Gastroesophageal sphincter (tissue), 4 donors: Measurements from ENCODE around the gene RASL12. TPM values are rescaled to one million over a fixed set of nuclear protein-coding genes. Genes with fewer than 3 reads are reported as not detected.
A peak's percentile ranks its signal among the peaks of the same experiment; 100 is the strongest.

Experiments
- ATAC-seq: fragments of 150-250 bp; one replicate; pipeline ENCODE4 v1.9.1; 2016; ENCODE audit warnings: mild to moderate bottlenecking, moderate library complexity
- H3K27ac ChIP-seq, 4 donors: fragments of 200-600 bp; sonication (generic) in 3 of 4; 1 replicate in 3 of 4; 2 replicates in 1 of 4; pipeline ENCODE4 v1.5.1; 2016 to 2019
- H3K27me3 ChIP-seq: fragments of 200-600 bp; sonication (generic); one replicate; pipeline ENCODE4 v1.5.1; 2019
- H3K36me3 ChIP-seq, 2 donors: fragments of 200-600 bp; sonication (generic); one replicate each; pipeline ENCODE4 v1.5.1; 2019; ENCODE audit warnings: control low read depth in 1 of 2
- H3K4me1 ChIP-seq, 3 donors: fragments of 200-600 bp; sonication (generic); 1 replicate in 2 of 3; 2 replicates in 1 of 3; pipeline ENCODE4 v1.5.1; 2016 to 2019; ENCODE audit warnings: control low read depth in 2 of 3
- H3K4me3 ChIP-seq, 2 donors: fragments of 200-600 bp; sonication (generic); one replicate each; pipeline ENCODE4 v1.5.1; 2019; ENCODE audit warnings: mild to moderate bottlenecking in 1 of 2, moderate library complexity in 1 of 2
- H3K9me3 ChIP-seq, 3 donors: fragments of 200-600 bp; sonication (generic); one replicate each; pipeline ENCODE4 v1.5.1; 2017 to 2019; ENCODE audit warnings: control low read depth in 2 of 3
- EP300 ChIP-seq: sonication (generic); formaldehyde crosslinking; IDR thresholded peaks from one replicate; pipeline ENCODE4 v1.6.1; 2017; ENCODE audit warnings: antibody characterized with exemption, mild to moderate bottlenecking
- POLR2A ChIP-seq, 2 donors: fragments of 450-650 bp; IDR thresholded peaks; one replicate each; pipeline ENCODE4 v1.6.1; 2017; ENCODE audit warnings: antibody characterized with exemption in 2 of 2, mild to moderate bottlenecking in 2 of 2, moderate library complexity in 1 of 2
- POLR2AphosphoS5 ChIP-seq: sonication (generic); formaldehyde crosslinking; IDR thresholded peaks from one replicate; pipeline ENCODE4 v1.6.1; 2017; ENCODE audit warnings: antibody characterized with exemption
- WGBS, 2 donors: methylation state at CpG; one replicate each; pipeline ENCODE4 v1.1.5; 2018; ENCODE audit warnings: low coverage in 1 of 2; 5-methylcytosine and 5-hydroxymethylcytosine counted together
- total RNA-seq, 4 donors: library from RNA; depleted of rRNA; stranded (reverse); fragments of >200 nt; gene quantifications; one replicate each; pipeline ENCODE4 v1.1.0, GENCODE V29; 2016
- TF ChIP-seq, protein P1 (sequence below), 4 experiments: fragments of 200-600 bp in 2 of 4; fragments of 450-650 bp in 2 of 4; sonication (generic) in 1 of 4; IDR thresholded peaks; one replicate each; pipeline ENCODE4 v1.5.1; 2017 to 2019; ENCODE audit warnings: antibody characterized with exemption in 4 of 4, mild to moderate bottlenecking in 2 of 4, moderate library complexity in 2 of 4

Gene RASL12
- total RNA-seq, 4 donors from 2014 or later, result 43.2 to 244 (median 179) TPM

DNA sequence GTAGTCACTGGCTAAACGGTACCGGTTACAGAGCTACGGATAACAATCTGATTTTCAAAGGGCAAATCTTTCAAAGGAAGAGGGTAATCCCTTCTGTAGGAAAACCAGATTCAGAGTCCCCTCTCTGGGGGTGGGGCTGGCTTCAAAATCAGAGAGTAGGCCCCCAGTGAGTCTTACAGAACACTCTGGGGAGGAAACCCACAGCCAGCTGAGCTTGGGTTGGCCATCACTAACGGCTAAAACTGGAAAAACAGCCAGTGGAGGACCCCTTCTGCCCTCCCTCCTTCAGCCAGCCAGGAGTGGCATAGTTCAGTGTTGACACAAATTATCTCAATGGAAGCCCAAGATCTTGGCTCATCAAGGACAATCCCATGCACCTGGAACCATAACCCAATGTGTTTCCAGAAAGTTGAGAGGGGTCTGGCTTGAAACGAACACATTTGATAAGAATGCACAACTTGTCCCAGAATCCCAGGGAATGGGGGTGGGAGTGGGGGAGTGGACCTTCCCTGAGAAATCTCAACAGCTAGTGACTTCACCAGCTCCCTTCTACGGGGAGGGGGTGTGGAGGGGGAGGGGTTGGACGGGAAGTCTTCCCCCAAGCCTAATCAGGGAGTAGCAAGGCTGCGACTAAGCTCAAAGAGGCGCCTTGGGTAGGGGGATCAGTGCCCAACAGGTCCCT is 1.0 kb downstream of the RASL12 start:
- H3K4me1 ChIP-seq, result peaks cover 16 to 100% (median 59%) of the 10 kb centered on the region in 3 donors
- no peaks in the 10 kb centered on the region for H3K9me3 ChIP-seq
- peak; percentile 12 for ATAC-seq
- H3K36me3 ChIP-seq, result peaks cover 0 to 12% of the 10 kb centered on the region in 2 donors
- WGBS, 2 donors, result 2 to 12% methylated on average over 7 to 8 of the region's 9 CpGs
- peak overlapping the region; percentile 89 to 99 (median 94) for H3K27ac ChIP-seq
- TF ChIP-seq EP300 (no peak), POLR2A (IDR thresholded peaks at IDR 0.05) (peak in 1 of 2 donors; percentile 19), POLR2AphosphoS5 (peak; percentile 14)
- peaks cover 5% of the 10 kb centered on the region for H3K27me3 ChIP-seq
- H3K4me3 ChIP-seq, result peak overlapping the region; percentile 70 to 90

DNA sequence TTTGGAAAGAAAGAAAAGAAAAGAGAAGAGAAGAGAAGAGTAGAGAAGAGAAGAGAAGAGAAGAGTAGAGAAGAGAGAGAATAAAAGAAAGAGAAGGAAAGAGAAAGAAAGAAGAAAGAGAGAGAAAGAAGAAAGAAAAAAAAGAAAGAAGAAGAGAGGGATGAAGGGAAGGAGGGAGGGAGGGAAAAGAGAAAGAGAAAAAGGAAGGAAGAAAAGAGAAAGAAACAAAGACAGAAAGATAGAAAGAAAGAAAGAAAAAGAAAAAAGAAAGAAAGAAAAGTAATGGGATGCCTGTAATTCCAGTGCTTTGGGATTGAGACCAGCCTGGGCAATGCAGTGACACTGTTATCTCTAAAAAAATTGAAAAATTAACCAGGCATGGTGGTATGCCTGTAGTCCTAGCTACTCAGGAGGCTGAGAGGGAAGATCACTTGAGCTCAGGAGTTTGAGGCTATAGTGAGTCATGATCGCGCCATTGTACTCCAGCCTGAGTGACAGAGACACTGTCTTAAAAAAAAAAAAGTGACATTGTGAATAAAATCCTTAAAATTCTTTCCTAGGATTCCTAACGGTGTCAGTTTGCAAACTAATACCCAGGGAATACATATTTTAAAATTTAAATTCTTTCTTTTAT is 1.7 kb downstream of the RASL12 start:
- H3K27ac ChIP-seq, result peak overlapping the region; percentile 89 to 99 (median 94)
- peaks cover 18 to 100% (median 53%) of the 10 kb centered on the region in 3 donors for H3K4me1 ChIP-seq
- peaks cover 5% of the 10 kb centered on the region for H3K27me3 ChIP-seq
- ATAC-seq, result no peak
- 14 to 16% methylated on average over 3 of the region's 3 CpGs for WGBS, 2 donors
- H3K36me3 ChIP-seq, result peaks cover 0 to 12% of the 10 kb centered on the region in 2 donors
- H3K9me3 ChIP-seq, result no peaks in the 10 kb centered on the region
- H3K4me3 ChIP-seq, result peak overlapping the region; percentile 70 to 90
- no peak for TF ChIP-seq POLR2AphosphoS5

DNA sequence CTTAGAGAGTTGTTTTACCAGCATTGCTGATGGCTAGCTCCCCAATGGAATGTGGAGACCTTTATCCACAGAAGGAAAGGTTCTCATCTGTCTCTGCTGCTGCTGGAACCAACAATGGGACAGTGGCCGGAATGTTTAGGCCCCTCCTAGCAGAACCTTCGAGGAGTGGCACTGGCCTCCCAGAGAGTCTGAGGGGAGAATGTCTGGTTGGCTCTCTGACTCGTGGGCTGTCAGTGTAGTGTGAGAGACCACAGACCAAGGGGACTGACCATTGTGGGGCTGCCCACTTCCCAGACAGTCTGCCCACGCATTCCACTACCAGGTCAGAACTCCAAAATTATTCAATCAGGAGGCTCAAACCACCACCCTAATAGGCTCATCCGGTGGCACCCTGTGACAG is 5.1 kb downstream of the RASL12 start:
- H3K4me3 ChIP-seq, result no peak overlapping the region
- peak overlapping the region; percentile 74 to 99 (median 94) for H3K27ac ChIP-seq
- no peaks in the 10 kb centered on the region for H3K9me3 ChIP-seq
- H3K4me1 ChIP-seq, result peaks cover 4 to 100% (median 31%) of the 10 kb centered on the region in 3 donors
- WGBS, 2 donors, result 33 to 53% methylated on average over 3 of the region's 5 CpGs
- TF ChIP-seq, protein P1, sequence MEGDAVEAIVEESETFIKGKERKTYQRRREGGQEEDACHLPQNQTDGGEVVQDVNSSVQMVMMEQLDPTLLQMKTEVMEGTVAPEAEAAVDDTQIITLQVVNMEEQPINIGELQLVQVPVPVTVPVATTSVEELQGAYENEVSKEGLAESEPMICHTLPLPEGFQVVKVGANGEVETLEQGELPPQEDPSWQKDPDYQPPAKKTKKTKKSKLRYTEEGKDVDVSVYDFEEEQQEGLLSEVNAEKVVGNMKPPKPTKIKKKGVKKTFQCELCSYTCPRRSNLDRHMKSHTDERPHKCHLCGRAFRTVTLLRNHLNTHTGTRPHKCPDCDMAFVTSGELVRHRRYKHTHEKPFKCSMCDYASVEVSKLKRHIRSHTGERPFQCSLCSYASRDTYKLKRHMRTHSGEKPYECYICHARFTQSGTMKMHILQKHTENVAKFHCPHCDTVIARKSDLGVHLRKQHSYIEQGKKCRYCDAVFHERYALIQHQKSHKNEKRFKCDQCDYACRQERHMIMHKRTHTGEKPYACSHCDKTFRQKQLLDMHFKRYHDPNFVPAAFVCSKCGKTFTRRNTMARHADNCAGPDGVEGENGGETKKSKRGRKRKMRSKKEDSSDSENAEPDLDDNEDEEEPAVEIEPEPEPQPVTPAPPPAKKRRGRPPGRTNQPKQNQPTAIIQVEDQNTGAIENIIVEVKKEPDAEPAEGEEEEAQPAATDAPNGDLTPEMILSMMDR (IDR thresholded peaks at IDR 0.05), result no peak
- TF ChIP-seq POLR2A (IDR thresholded peaks at IDR 0.05), result no peak
- no peak for TF ChIP-seq EP300
- TF ChIP-seq POLR2AphosphoS5, result no peak
- peaks cover 0 to 32% of the 10 kb centered on the region in 2 donors for H3K36me3 ChIP-seq
- ATAC-seq, result no peak
- H3K27me3 ChIP-seq, result peaks cover 2% of the 10 kb centered on the region

DNA sequence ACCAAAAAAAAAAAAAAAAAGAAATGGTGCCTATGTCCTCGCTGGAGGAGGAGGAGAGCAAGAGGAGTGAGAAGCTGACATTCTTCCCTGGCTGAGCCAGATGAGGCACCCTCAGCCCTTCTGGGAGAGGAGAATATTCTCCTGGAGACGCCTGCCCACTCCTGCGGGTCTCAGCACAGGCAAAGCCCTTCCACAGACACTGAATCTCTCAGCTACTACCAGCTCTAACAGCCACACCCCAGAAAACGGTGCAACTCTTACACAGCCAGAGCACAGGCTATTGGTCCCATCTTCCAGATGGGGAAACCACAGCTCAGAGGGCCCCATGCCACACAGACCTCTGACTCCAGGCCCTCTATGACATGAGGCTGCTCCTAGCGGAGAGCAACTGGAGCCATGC is 5.7 kb downstream of the RASL12 start:
- no peaks in the 10 kb centered on the region for H3K9me3 ChIP-seq
- H3K4me1 ChIP-seq, result peaks cover 4 to 100% (median 31%) of the 10 kb centered on the region in 3 donors
- no peaks in the 10 kb centered on the region for H3K27me3 ChIP-seq
- H3K27ac ChIP-seq, result peak overlapping the region; percentile 74 to 99 (median 94)
- no peak for TF ChIP-seq EP300
- TF ChIP-seq, protein P1 (IDR thresholded peaks at IDR 0.05), result no peak
- TF ChIP-seq POLR2AphosphoS5, result no peak
- no peak for TF ChIP-seq POLR2A (IDR thresholded peaks at IDR 0.05)
- no peak for ATAC-seq
- H3K36me3 ChIP-seq, result peaks cover 0 to 39% of the 10 kb centered on the region in 2 donors
- 69 to 81% methylated on average over 3 to 5 of the region's 5 CpGs for WGBS, 2 donors
- H3K4me3 ChIP-seq, result no peak overlapping the region

DNA sequence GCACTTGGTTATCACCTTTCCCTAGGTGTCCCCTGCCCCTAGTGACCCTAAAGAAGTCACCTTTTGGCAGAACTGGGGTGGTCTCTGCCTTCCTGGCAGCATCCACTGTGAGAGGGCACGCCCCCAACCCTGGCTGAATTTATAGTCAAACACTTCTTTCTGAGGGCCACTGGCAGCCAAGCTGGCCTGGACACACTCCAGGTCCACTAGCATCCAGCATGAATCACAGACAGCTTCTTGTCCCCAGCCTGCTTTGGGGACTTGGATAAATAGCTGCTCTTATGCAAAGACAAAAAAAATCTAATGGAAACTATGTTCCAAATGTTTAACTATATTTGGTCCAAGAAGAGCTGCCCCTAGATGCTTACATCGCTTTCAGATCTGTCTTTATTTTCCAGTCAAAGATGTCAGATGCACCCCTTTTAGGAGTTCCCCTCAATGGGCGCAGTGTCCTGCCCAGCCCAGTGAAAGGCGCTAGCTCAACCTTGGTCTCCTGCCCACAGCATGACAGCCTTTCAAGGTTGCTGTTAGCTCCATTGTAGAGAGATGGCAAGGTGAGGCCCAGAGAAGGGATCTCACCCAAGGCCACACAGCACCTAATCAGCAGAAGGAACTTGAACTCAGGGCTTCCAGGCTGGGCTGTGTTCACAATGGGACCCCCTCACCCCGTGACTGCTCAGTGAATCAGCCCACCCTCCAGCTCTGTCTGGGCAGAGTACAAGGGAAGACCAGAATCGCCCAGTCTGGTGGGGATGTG is 7.0 kb downstream of the RASL12 start:
- peaks cover 4 to 100% (median 34%) of the 10 kb centered on the region in 3 donors for H3K4me1 ChIP-seq
- WGBS, 2 donors, result 31 to 40% methylated on average over 1 to 3 of the region's 6 CpGs
- peaks cover 0 to 51% of the 10 kb centered on the region in 2 donors for H3K36me3 ChIP-seq
- H3K27ac ChIP-seq, result peak overlapping the region; percentile 74 to 99 (median 94)
- no peak overlapping the region for H3K4me3 ChIP-seq
- ATAC-seq, result no peak
- TF ChIP-seq EP300, result no peak
- TF ChIP-seq POLR2AphosphoS5, result no peak
- TF ChIP-seq, protein P1 (IDR thresholded peaks at IDR 0.05), result no peak
- no peak for TF ChIP-seq POLR2A (IDR thresholded peaks at IDR 0.05)
- H3K9me3 ChIP-seq, result no peaks in the 10 kb centered on the region
- H3K27me3 ChIP-seq, result no peaks in the 10 kb centered on the region
